ENCODE data around the gene GTF2A1.

DNA sequence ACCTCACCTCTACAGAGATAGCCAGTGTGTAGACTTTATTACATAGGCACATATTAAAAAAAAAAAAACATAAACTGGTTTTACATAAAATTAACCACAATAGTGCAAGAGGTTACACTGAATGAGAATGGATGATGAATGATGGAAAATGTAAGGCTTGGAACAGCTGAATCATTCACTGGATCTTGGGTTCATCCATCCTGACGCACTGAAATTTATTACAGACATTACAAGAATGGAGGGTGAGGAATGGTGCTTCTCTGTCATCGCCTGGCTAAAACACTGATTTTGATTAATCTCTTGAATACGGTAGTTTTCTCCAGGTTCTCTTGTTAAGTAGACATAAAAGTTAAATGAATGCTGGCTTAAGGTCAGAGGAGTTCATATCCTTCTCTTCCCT lies 40.0 kb upstream of the GTF2A1 start:
- TF ChIP-seq, protein P1, sequence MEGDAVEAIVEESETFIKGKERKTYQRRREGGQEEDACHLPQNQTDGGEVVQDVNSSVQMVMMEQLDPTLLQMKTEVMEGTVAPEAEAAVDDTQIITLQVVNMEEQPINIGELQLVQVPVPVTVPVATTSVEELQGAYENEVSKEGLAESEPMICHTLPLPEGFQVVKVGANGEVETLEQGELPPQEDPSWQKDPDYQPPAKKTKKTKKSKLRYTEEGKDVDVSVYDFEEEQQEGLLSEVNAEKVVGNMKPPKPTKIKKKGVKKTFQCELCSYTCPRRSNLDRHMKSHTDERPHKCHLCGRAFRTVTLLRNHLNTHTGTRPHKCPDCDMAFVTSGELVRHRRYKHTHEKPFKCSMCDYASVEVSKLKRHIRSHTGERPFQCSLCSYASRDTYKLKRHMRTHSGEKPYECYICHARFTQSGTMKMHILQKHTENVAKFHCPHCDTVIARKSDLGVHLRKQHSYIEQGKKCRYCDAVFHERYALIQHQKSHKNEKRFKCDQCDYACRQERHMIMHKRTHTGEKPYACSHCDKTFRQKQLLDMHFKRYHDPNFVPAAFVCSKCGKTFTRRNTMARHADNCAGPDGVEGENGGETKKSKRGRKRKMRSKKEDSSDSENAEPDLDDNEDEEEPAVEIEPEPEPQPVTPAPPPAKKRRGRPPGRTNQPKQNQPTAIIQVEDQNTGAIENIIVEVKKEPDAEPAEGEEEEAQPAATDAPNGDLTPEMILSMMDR (IDR thresholded peaks at IDR 0.05): no peak
- TF ChIP-seq POLR2A (IDR thresholded peaks at IDR 0.05): no peak
